CD4-positive, alpha-beta T cell (primary cell): Measurements from ENCODE around the gene STARD8. TPM values are rescaled to one million over a fixed set of nuclear protein-coding genes. Genes with fewer than 3 reads are reported as not detected.

Source experiments
- ATAC-seq: fragments of 200-7000 bp; cut with Tn5 transposase; one replicate; pipeline ENCODE4 v1.10.0; 2022; ENCODE audit warnings: mild to moderate bottlenecking; ENCODE audit not compliant: poor library complexity
- CTCF ChIA-PET: fragments of 350-600 bp; sonication (Branson Sonifier 250); formaldehyde crosslinking; loops from one replicate; lab custom pipeline; 2021; ENCODE audit warnings: antibody characterized with exemption, inconsistent platforms; lab: Charles Lee
- POLR2A ChIA-PET: fragments of 350-600 bp; sonication (Branson Sonifier 250); formaldehyde crosslinking; loops from one replicate; lab custom pipeline; 2021; ENCODE audit warnings: antibody characterized with exemption, inconsistent platforms; lab: Charles Lee
- DNase-seq, 14 experiments: peaks; one replicate each; pipeline ENCODE4 v3.0.0-alpha.2; 2013 to 2020; ENCODE audit warnings: mixed read lengths in 2 of 14
- H3K27ac ChIP-seq, 2 donors: one replicate each; pipeline versions ENCODE4 v1.5.1 to v1.7.0; 2013; ENCODE audit warnings: low read length in 2 of 2, low read depth in 1 of 2, mild to moderate bottlenecking in 1 of 2
- H3K27me3 ChIP-seq, 2 experiments: 1 replicate in 1 of 2; 2 replicates in 1 of 2; pipeline versions ENCODE4 v1.6.1 to v1.7.0; 2013; ENCODE audit warnings: low read length in 2 of 2, control low read depth in 1 of 2, mild to moderate bottlenecking in 1 of 2, moderate library complexity in 1 of 2; ENCODE audit not compliant: insufficient read depth in 2 of 2, control insufficient read depth in 1 of 2
- H3K36me3 ChIP-seq: one replicate; pipeline ENCODE4 v1.6.1; 2013; ENCODE audit warnings: low read length, control low read depth; ENCODE audit not compliant: insufficient read depth
- H3K4me1 ChIP-seq: one replicate; pipeline ENCODE4 v1.6.1; 2013; ENCODE audit warnings: low read length, control low read depth; ENCODE audit not compliant: insufficient read depth
- H3K4me3 ChIP-seq: one replicate; pipeline ENCODE4 v1.5.1; 2013; ENCODE audit warnings: mild to moderate bottlenecking, low read length, moderate library complexity
- H3K9me3 ChIP-seq, 2 experiments: 1 replicate in 1 of 2; 2 replicates in 1 of 2; pipeline versions ENCODE4 v1.6.1 to v1.7.0; 2013; ENCODE audit warnings: low read length in 2 of 2, mild to moderate bottlenecking in 2 of 2, control low read depth in 1 of 2, moderate library complexity in 1 of 2; ENCODE audit not compliant: control insufficient read depth in 1 of 2, insufficient read depth in 1 of 2
- H3K27ac Mint-ChIP-seq: one replicate; pipeline ENCODE4 v1.8.0; 2020; ENCODE audit warnings: mixed read lengths
- H3K27me3 Mint-ChIP-seq: one replicate; pipeline ENCODE4 v1.8.0; 2021; ENCODE audit warnings: mixed read lengths
- H3K36me3 Mint-ChIP-seq: one replicate; pipeline ENCODE4 v1.8.0; 2021; ENCODE audit warnings: low read depth, mixed read lengths
- H3K4me1 Mint-ChIP-seq: one replicate; pipeline ENCODE4 v1.8.0; 2021; ENCODE audit warnings: low read depth, mixed read lengths
- H3K4me3 Mint-ChIP-seq: one replicate; pipeline ENCODE4 v1.8.0; 2020; ENCODE audit warnings: mild to moderate bottlenecking, mixed read lengths
- H3K9me3 Mint-ChIP-seq: one replicate; pipeline ENCODE4 v1.8.0; 2020; ENCODE audit warnings: mixed read lengths
- intact Hi-C, 2 experiments: fragments of 100-400 bp; cut with DNase I in 1 of 2; cut with micrococcal nuclease in 1 of 2; formaldehyde crosslinking; loops; one replicate each; pipeline versions ENCODE4 v1.15.1 to v1.9.0; 2023 to 2025; cut with DNase I, micrococcal nuclease
- polyA plus RNA-seq, 2 donors: library from polyadenylated mRNA; unstranded; fragments of 120-200 nt; gene quantifications; one replicate each; pipeline ENCODE4 v1.2.1, GENCODE V29; 2013
- total RNA-seq, 174 experiments: library from RNA in 2 of 174; stranded (reverse) in 2 of 174; gene quantifications; one replicate each; pipeline ENCODE4 v1.2.3 and lab custom pipeline; 2021 to 2026
- TF ChIP-seq, protein P1 (sequence below): fragments of 200-600 bp; IDR thresholded peaks from one replicate; pipeline ENCODE4 v1.8.0; 2022; ENCODE audit warnings: antibody characterized with exemption, mild to moderate bottlenecking

Gene STARD8, protein sequence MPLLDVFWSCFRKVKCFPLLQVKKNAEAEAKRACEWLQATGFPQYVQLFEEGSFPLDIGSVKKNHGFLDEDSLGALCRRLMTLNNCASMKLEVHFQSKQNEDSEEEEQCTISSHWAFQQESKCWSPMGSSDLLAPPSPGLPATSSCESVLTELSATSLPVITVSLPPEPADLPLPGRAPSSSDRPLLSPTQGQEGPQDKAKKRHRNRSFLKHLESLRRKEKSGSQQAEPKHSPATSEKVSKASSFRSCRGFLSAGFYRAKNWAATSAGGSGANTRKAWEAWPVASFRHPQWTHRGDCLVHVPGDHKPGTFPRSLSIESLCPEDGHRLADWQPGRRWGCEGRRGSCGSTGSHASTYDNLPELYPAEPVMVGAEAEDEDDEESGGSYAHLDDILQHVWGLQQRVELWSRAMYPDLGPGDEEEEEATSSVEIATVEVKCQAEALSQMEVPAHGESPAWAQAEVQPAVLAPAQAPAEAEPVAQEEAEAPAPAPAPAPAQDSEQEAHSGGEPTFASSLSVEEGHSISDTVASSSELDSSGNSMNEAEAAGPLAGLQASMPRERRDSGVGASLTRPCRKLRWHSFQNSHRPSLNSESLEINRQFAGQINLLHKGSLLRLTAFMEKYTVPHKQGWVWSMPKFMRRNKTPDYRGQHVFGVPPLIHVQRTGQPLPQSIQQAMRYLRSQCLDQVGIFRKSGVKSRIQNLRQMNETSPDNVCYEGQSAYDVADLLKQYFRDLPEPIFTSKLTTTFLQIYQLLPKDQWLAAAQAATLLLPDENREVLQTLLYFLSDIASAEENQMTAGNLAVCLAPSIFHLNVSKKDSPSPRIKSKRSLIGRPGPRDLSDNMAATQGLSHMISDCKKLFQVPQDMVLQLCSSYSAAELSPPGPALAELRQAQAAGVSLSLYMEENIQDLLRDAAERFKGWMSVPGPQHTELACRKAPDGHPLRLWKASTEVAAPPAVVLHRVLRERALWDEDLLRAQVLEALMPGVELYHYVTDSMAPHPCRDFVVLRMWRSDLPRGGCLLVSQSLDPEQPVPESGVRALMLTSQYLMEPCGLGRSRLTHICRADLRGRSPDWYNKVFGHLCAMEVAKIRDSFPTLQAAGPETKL
- total RNA-seq (under 1 TPM; 0.22 to 0.25 TPM), total RNA-seq (lab: John Stamatoyannopoulos, UW) (0.12 to 11.1 (median 0.74) reads per million in 172 experiments)
- 0.86 TPM for polyA plus RNA-seq (2013, experiment 1 of 2)
- polyA plus RNA-seq (2013, experiment 2 of 2), result 1.0 TPM

- H3K36me3 Mint-ChIP-seq, result no peaks in the 10 kb centered on the region
- no peak within 1 kb of the TSS for H3K4me3 ChIP-seq
- no peaks in the 10 kb centered on the region for H3K9me3 ChIP-seq
- ATAC-seq, result no peak
- H3K27me3 Mint-ChIP-seq, result peaks cover 13% of the 10 kb centered on the region
- H3K4me3 Mint-ChIP-seq, result no peak within 1 kb of the TSS
- H3K27ac Mint-ChIP-seq, result no peak within 1 kb of the TSS
- no peaks in the 10 kb centered on the region for H3K4me1 ChIP-seq
- no peak within 1 kb of the TSS for H3K27ac ChIP-seq
- H3K9me3 Mint-ChIP-seq, result no peaks in the 10 kb centered on the region
- ChIA-PET CTCF (no interaction called here), POLR2A (no interaction called here)
- H3K36me3 ChIP-seq, result no peaks in the 10 kb centered on the region
- TF ChIP-seq, protein P1, sequence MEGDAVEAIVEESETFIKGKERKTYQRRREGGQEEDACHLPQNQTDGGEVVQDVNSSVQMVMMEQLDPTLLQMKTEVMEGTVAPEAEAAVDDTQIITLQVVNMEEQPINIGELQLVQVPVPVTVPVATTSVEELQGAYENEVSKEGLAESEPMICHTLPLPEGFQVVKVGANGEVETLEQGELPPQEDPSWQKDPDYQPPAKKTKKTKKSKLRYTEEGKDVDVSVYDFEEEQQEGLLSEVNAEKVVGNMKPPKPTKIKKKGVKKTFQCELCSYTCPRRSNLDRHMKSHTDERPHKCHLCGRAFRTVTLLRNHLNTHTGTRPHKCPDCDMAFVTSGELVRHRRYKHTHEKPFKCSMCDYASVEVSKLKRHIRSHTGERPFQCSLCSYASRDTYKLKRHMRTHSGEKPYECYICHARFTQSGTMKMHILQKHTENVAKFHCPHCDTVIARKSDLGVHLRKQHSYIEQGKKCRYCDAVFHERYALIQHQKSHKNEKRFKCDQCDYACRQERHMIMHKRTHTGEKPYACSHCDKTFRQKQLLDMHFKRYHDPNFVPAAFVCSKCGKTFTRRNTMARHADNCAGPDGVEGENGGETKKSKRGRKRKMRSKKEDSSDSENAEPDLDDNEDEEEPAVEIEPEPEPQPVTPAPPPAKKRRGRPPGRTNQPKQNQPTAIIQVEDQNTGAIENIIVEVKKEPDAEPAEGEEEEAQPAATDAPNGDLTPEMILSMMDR, result no peak
- no peaks in the 10 kb centered on the region for H3K27me3 ChIP-seq
- no peaks in the 10 kb centered on the region for H3K4me1 Mint-ChIP-seq
- no peak for DNase-seq
- intact Hi-C loops, result no loop called here
Measured at GRCh38 chrX:68647156-68647957, at the start of gene STARD8. STARD8 (plus strand) TSS chrX:68647666; CDS start chrX:68647883, 217 bp downstream.

- Mint-ChIP-seq H3K4me1 (no peaks in the 10 kb centered on the region), H3K27ac (no peak overlapping the region), H3K4me3 (no peak overlapping the region), H3K9me3 (peaks cover 4% of the 10 kb centered on the region), H3K36me3 (no peaks in the 10 kb centered on the region), H3K27me3 (no peaks in the 10 kb centered on the region)
- no peak for DNase-seq
- no peak for ATAC-seq
- Histone ChIP-seq H3K9me3 (peaks cover 9 to 14% of the 10 kb centered on the region in 2 experiments), H3K36me3 (no peaks in the 10 kb centered on the region), H3K27ac (no peak overlapping the region), H3K4me1 (no peaks in the 10 kb centered on the region), H3K4me3 (no peak overlapping the region), H3K27me3 (no peaks in the 10 kb centered on the region)
- intact Hi-C loops, result no loop called here
- ChIA-PET POLR2A (no interaction called here), CTCF (interaction anchor here (0.9 to 1.3 kb wide), 2 partner anchors 14 to 748 kb away, joined by 3 read pairs; no protein-coding TSS in a partner anchor)
- TF ChIP-seq, protein P1, result no peak
Measured at GRCh38 chrX:68598841-68599240, 48.6 kb upstream of the STARD8 start.
